SJSA1 (cell line): ENCODE results near the gene PTX4. TPM values are rescaled to one million over a fixed set of nuclear protein-coding genes. Genes with fewer than 3 reads are reported as not detected.
"Not testable (repeated sequence)": the region's sequence is repeated elsewhere in the genome, so short reads cannot be mapped to it uniquely, and the experiment has no call there.

Experiments
- DNase-seq, 2 experiments: peaks; one replicate each; pipeline ENCODE4 v3.0.0-alpha.2; 2015 to 2020; ENCODE audit warnings: low spot score in 2 of 2, low read depth in 1 of 2
- H3K27ac ChIP-seq: fragments of 250-450 bp; sonication (Bioruptor Pico); 2 replicates; pipeline ENCODE4 v1.5.1; 2020; ENCODE audit warnings: mild to moderate bottlenecking, moderate library complexity
- H3K27me3 ChIP-seq: fragments of 250-450 bp; sonication (Bioruptor Pico); replicated peaks from 2 replicates; pipeline ENCODE4 v1.5.1; 2020; ENCODE audit warnings: mild to moderate bottlenecking, moderate library complexity
- H3K36me3 ChIP-seq: fragments of 250-450 bp; sonication (Bioruptor Pico); 2 replicates; pipeline ENCODE4 v1.5.1; 2020; ENCODE audit warnings: mild to moderate bottlenecking
- H3K4me1 ChIP-seq: fragments of 250-450 bp; sonication (Bioruptor Pico); replicated peaks from 2 replicates; pipeline ENCODE4 v1.6.1; 2021; ENCODE audit warnings: mild to moderate bottlenecking
- H3K4me3 ChIP-seq: fragments of 250-450 bp; sonication (Bioruptor Pico); 2 replicates; pipeline ENCODE4 v1.5.1; 2020; ENCODE audit warnings: mild to moderate bottlenecking
- H3K9me3 ChIP-seq: fragments of 250-450 bp; sonication (Bioruptor Pico); replicated peaks from 2 replicates; pipeline ENCODE4 v1.5.1; 2020; ENCODE audit warnings: mild to moderate bottlenecking
- total RNA-seq: library from RNA; depleted of rRNA; stranded (reverse); fragments of >200 nt; shearing (Covaris generic); gene quantifications from 2 replicates; pipeline ENCODE4 v1.2.3, GENCODE V29; 2014

Gene PTX4
- total RNA-seq, 1 experiment from 2014 or later: not detected

DNA sequence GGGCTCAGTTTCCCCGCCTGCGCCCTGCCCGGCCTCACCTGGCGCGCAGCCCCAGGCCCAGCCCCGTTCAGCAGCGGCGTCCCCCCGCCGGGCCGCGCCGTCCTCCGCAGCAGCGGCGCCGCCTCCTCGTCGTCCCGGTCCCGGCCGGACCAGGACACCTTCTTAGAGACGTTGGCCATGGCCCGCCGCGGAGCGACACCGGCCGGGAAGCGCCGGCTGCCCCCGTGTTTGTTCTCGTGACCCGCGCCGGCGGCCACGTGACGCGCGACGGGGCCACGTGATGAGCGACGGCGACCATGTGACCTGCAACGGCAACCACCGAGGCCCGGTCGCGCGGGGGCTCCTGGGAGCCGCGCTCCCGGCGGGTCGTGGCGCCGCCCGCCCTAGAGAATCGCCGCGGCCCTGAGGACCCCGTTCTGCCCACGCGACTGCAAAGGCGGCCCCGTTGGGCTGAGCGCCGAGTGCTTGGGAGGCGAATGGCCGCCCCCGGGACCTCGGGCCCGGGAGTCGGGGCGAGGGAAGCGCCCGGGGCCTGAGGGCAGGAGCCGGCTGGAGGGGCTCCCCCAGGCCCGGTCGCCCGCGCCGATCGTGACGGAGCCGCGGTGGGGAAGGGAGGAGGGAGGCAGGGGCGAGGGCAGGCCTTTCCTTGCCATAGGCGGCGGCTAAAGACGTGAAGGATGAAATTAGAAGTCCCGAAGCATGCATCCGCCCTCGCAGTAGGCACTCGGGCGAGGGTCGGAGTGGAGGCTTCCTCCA is 13.8 kb downstream of the PTX4 start, which contains the start of gene CLCN7:
Gene CLCN7, minus strand, starts transcription at position 233 of the 756 bp plus-strand sequence. Its CDS starts 54 bp downstream, at position 179.
- H3K27ac ChIP-seq: peak within 1 kb of the TSS; percentile 77

DNA sequence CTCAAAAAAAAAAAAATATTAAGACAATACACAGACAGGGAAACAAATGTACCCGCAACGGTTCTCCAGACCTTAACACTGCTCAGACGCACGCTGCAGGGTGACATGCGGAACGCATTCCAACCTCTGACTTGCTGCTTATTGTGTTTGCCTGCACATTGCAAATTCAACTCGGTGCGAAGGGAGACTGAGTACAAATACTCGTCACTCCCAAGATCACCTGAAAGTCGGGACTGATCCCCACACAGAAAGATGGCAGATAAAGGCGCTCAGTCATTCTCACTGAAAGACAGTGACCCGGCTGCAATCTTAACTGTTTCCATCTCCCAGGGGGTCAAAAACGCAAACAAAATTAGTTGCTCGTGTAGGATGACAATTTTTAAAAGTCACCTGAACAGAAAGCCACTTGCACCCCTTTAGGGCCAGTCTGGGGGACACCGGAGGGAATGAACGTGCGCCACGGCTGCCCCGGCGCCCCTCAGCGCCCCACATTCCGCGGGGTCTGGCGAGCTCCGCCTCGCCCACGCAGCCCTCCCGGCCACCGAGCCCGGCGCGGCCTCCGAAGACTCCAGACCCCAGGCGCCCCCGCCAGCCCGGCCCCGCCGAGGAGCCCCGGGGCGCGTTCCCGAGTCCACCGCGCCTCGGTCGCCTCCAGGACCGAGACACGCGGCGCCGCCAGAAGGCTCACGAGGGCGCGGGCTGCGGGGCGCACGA is 14.5 kb downstream of the PTX4 start:
- peaks cover 10% of the 10 kb centered on the region for H3K36me3 ChIP-seq
- H3K27me3 ChIP-seq: no peaks in the 10 kb centered on the region
- peaks cover 23% of the 10 kb centered on the region for H3K4me1 ChIP-seq
- peak overlapping the region; percentile 94 for H3K4me3 ChIP-seq
- H3K27ac ChIP-seq: peak overlapping the region; percentile 77
- H3K9me3 ChIP-seq: no peaks in the 10 kb centered on the region
- DNase-seq: peak in 1 of 2 experiments; percentile 4

More for the DNA sequence above, 13.8 kb downstream of the PTX4 start, which contains the start of gene CLCN7:
- H3K9me3 ChIP-seq: no peaks in the 10 kb centered on the region
- H3K4me1 ChIP-seq: peaks cover 23% of the 10 kb centered on the region
- H3K36me3 ChIP-seq: peaks cover 10% of the 10 kb centered on the region
- DNase-seq: peak; percentile 82 to 87
- H3K4me3 ChIP-seq: peak within 1 kb of the TSS; percentile 94
- H3K27me3 ChIP-seq: no peaks in the 10 kb centered on the region

DNA sequence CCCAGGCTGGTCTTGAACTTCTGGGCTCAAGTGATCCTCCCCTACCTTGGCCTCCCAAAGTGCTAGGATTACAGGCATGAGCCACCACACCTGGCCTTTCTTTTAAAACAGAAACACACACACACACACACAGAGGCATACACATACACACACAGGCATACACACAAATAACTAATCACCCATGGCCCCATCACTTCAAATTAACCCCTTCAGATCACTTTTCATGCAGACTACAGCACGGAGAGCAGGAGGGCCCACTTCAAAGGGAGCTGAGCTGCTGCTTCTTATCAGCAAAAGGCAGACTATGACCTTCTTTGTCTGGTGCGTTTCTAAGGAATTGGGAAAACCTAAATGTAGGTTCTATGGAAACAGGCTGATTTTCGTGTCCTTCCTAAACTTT is 15.8 kb downstream of the PTX4 start:
- Histone ChIP-seq H3K4me1 (peaks cover 23% of the 10 kb centered on the region), H3K27ac (no peak overlapping the region), H3K4me3 (no peak overlapping the region), H3K27me3 (no peaks in the 10 kb centered on the region), H3K9me3 (no peaks in the 10 kb centered on the region), H3K36me3 (peaks cover 10% of the 10 kb centered on the region)
- DNase-seq: no peak

DNA sequence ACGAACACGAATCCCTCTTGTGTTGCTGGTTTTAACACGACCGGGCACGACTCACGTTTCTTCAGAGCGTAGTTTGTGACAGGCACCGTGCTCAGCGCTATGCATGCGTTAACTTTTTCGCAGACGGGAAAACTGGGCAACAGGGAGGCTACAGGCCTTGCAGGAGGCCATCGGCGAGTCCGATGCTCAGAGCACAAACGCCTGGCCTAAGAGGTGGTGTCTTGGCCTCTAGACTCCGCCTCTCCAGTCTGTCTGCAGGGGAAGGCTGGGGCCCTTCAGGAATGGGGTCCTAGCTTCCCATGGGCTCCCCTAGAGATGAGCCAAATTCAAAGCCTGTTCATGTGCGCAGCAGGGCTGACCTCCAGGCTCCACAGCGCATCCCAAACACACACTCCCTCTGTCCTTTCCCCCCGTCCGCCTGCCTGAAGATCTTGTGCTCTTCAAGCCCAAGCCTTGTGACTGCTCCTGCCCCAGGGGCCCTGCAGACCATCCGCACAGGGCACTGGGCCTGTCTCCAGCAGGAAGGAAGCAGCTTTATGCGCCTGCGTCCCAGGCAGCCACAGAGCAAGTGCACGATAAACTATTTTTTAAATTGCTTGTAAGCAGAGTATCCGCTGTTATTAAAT is 17.1 kb downstream of the PTX4 start:
- H3K4me3 ChIP-seq: no peak overlapping the region
- peaks cover 23% of the 10 kb centered on the region for H3K4me1 ChIP-seq
- no peaks in the 10 kb centered on the region for H3K27me3 ChIP-seq
- H3K9me3 ChIP-seq: no peaks in the 10 kb centered on the region
- peaks cover 10% of the 10 kb centered on the region for H3K36me3 ChIP-seq
- no peak overlapping the region for H3K27ac ChIP-seq
- no peak for DNase-seq

DNA sequence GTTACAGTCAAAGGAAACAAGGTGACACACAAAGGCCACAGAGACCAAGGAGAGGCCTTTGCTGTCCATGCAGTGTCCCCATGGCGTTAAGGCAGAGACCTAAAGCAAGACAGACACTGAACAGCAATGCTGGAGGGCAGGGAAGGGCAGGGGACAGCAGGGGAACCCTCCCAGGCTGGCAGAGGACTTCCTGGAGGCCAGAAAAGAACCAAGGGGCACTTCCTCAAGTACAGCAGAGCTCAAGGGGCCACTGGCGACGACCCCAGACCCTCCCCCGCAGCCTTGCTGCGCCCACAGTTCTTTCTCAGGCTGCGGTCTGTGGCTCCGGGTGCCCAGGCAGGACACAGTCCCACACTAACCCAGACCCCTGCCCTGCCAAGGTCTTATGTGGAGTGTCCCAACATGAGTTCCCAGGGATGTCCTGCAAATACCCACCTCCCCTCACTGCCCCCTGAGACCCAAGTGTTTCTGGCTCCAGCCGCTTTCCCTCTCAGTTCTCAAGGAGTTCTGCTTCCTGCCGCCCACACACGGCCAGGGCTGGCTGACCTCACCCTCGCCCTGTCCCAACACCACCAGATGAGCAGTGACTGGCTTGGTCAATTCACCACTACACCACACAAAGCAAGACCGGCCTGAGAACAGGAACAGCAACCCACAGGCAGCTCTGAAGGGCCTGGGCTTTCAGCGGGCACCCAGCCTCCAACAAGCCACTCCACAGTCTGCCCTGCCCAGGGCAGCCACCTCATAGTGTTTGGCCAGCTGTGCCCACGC is 18.1 kb downstream of the PTX4 start:
- no peak overlapping the region for H3K27ac ChIP-seq

DNA sequence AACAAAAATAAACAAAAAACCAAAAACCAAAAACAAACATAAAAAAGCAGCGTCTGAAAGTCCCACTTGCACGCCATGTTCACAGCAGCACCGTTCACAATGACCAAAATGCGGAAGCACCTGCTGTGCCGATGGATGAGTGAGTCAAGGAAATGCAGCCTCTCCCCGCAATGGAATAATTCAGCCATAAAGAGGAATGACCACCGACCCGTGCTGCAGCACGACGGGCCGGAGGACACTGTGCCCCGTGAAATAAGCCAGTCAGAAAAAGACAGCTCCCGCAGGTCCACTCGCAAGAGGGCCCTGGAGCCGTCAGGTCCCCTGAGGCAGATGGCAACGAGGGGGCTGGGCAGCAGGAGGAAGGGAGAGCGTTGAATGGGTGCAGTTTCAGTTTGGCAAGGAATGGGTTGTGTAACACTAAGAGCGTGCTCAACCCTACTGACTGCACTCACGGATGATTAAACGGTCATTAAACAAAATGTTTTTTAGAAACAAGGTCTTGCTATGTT is 19.0 kb downstream of the PTX4 start:
- Histone ChIP-seq H3K27me3 (no peaks in the 10 kb centered on the region), H3K4me3 (no peak overlapping the region), H3K27ac (no peak overlapping the region), H3K4me1 (peaks cover 12% of the 10 kb centered on the region), H3K9me3 (no peaks in the 10 kb centered on the region), H3K36me3 (peaks cover 5% of the 10 kb centered on the region)
- DNase-seq: no peak

More for the DNA sequence above, 18.1 kb downstream of the PTX4 start:
- peaks cover 10% of the 10 kb centered on the region for H3K36me3 ChIP-seq
- H3K9me3 ChIP-seq: no peaks in the 10 kb centered on the region
- no peak overlapping the region for H3K4me3 ChIP-seq
- no peak for DNase-seq
- H3K4me1 ChIP-seq: peaks cover 21% of the 10 kb centered on the region
- H3K27me3 ChIP-seq: no peaks in the 10 kb centered on the region

DNA sequence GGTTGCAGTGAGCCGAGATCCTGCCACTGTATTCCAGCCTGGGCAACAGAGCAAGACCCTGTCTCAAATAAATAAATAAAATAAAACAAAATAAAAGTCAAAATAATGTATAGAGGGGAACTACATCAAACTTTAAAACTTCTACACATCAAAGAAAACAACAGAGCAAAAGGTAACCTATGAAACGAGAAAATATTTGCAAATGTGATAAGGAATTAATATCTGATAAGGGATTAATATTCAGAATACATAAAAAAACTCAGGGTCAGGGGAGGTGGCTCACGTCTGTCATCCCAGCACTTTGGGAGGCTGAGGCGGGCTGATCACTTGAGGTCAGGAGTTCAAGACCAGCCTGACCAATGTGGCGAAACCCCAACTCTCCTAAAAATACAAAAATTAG is 19.6 kb downstream of the PTX4 start:
- H3K9me3 ChIP-seq, H3K27ac ChIP-seq, H3K36me3 ChIP-seq, H3K27me3 ChIP-seq, H3K4me1 ChIP-seq, H3K4me3 ChIP-seq, DNase-seq: not testable (repeated sequence)

DNA sequence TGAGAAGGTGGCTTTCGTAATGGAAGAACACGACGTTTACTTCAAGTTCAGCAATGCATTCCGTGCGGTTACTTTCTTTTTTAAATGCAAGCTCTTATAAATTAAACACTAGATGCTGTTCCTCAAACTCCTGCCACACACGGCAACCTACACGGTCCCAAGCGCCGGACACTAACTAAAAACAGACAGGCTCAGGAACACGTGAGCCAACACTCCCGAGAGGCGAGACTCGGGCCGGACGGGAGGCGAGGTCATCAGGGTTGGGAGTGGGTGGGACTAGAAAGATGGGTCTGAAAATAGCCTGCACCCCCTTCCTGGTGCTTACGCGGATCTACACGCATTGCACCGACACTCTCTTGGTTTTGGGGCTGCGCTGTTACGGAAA is 20.3 kb downstream of the PTX4 start:
- no peaks in the 10 kb centered on the region for H3K27me3 ChIP-seq
- no peaks in the 10 kb centered on the region for H3K4me1 ChIP-seq
- H3K27ac ChIP-seq: no peak overlapping the region
- no peaks in the 10 kb centered on the region for H3K36me3 ChIP-seq
- H3K4me3 ChIP-seq: no peak overlapping the region
- DNase-seq: no peak
- H3K9me3 ChIP-seq: no peaks in the 10 kb centered on the region

DNA sequence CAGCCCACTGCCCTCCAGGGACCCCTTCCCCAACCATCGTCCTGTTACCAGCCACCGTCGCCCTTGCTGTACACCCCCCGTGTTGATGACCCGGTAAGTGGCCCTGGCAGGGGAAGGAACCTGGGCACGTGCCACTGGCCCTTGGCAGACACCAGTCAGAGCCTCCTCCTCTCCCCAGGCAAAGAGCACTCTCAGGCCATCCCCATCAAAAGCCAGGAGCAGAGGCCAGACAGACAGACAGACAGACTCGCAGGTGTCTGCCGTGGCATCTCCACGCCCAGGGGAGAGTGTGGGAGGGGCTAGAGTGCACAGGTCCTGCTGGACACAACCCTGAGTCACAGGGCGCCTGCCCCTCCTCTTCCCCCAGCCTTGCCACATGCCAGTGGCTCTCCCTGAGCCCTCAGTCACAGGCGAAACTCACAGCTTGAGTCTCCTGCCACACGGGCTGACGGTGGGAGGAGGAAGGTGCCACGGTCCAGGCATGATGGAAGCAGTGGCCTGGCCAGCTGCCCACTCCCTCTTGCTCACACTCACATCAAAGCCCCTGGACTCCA is 21.7 kb downstream of the PTX4 start:
- no peaks in the 10 kb centered on the region for H3K27me3 ChIP-seq
- no peaks in the 10 kb centered on the region for H3K4me1 ChIP-seq
- no peaks in the 10 kb centered on the region for H3K36me3 ChIP-seq
- no peak for DNase-seq
- H3K9me3 ChIP-seq: no peaks in the 10 kb centered on the region
- no peak overlapping the region for H3K27ac ChIP-seq
- no peak overlapping the region for H3K4me3 ChIP-seq

DNA sequence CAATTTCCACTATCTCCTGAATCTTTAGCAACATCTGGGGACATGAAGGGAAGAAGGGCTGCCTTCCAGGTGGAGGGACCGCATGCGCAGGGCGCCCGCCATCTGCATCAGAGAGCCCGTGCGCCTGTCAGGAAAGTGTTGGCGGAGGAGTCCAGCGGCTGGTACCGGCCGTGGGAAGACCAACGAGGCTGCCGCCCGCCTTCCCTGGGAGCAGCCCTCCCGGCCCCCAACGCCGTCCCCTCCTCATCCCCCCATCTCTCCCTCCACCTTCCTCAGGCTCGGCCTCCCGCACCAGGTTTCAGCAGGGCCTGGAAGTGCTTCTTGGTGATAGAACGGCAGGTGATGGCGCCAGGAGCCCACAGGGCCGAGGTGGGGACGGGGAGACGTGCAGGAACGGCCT is 22.7 kb downstream of the PTX4 start:
- Histone ChIP-seq H3K27ac (no peak overlapping the region), H3K4me3 (no peak overlapping the region), H3K9me3 (no peaks in the 10 kb centered on the region), H3K36me3 (peaks cover 2% of the 10 kb centered on the region; the same call in 1 of the 2 replicates), H3K27me3 (no peaks in the 10 kb centered on the region), H3K4me1 (no peaks in the 10 kb centered on the region)
- no peak for DNase-seq

DNA sequence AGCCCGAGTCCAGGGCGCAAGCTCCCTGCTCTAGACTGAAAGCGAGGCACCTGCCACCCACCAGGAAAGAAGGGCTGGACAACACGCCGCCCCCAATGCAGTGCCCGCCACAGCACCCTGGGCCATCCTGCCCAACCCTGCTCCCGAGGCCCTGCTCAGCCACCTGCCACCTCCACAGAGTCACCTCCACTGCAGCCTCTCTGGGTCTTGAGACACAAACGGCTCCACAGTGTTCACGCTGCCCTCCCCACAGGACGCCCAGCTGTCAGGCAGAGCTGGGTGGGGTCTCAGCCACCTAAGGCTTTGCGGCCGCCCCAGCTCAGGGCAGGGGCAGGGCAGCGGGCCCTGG is 23.2 kb downstream of the PTX4 start:
- H3K4me1 ChIP-seq: no peaks in the 10 kb centered on the region
- H3K36me3 ChIP-seq: peaks cover 7% of the 10 kb centered on the region; the same call in 1 of the 2 replicates
- H3K27ac ChIP-seq: no peak overlapping the region
- no peaks in the 10 kb centered on the region for H3K27me3 ChIP-seq
- no peaks in the 10 kb centered on the region for H3K9me3 ChIP-seq
- no peak for DNase-seq
- H3K4me3 ChIP-seq: no peak overlapping the region

DNA sequence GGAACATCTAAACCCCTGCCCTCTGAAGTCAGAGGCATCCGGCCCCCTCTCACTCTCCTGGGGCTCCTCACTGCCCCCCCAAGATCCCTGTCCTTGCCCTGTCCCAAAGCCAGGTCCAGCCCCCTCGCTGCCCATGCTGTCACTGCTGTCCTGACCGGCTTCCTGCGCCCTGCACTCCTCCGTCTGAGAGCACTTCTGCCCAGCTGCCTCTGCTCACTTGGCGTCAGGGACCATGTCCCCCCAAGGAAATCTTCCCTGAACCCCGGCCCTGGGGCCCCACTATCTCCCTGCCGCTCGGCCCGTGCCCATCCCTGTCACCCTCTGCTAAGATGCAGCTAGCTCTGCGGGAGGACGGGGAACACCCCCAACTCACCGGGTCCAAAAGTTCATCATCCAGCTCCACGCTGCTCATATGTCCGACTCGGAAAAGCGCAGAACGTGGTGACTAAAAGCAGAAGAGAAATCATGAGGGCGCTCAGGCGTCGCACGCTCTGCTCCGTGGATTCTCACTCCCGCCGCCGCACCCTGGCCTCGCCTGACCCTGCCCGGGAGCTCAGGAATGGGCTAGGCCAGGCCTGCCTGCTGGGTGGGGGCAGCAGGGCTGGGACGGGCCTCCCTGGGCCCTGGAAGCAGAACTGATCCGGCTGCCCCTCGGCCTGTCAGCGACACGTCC is 23.7 kb downstream of the PTX4 start:
- Histone ChIP-seq H3K27me3 (no peaks in the 10 kb centered on the region), H3K4me1 (no peaks in the 10 kb centered on the region)

More for the DNA sequence above, 23.7 kb downstream of the PTX4 start:
- Histone ChIP-seq H3K4me3 (no peak overlapping the region), H3K9me3 (no peaks in the 10 kb centered on the region), H3K27ac (no peak overlapping the region), H3K36me3 (peaks cover 11% of the 10 kb centered on the region; the same call in 1 of the 2 replicates)
- no peak for DNase-seq
